Right ventricle myocardium inferior (tissue), 1 donor: Measurements from ENCODE around the gene ACY1. TPM values are rescaled to one million over a fixed set of nuclear protein-coding genes. Genes with fewer than 3 reads are reported as not detected.
"Not testable (repeated sequence)": the region's sequence is repeated elsewhere in the genome, so short reads cannot be mapped to it uniquely, and the experiment has no call there.

Experiments used
- ATAC-seq: fragments of 200-7000 bp; cut with Tn5 transposase; one replicate; pipeline ENCODE4 v1.9.1; 2020; ENCODE audit warnings: mild to moderate bottlenecking, moderate library complexity
- DNase-seq: peaks from one replicate; pipeline ENCODE4 v3.0.0; 2021; ENCODE audit errors: missing footprints
- intact Hi-C: fragments of 100-400 bp; cut with DNase I; formaldehyde crosslinking; loops from one replicate; pipeline ENCODE4 v1.11.0; 2022
- total RNA-seq: library from RNA; stranded (reverse); fragmentation: NEBNext Ultra II Directional; extraction: Animal tissue kit (Norgen Biotek cat#: 25700); gene quantifications from one replicate; pipeline ENCODE4 v1.2.1, GENCODE V29; 2021
- donor health status: DM: no; HTN: yes; CAD: no; lungs with severe emphysema.

Gene ACY1
- total RNA-seq, 1 donor from 2014 or later = 32.3 TPM

- intact Hi-C loops = no loop called here
- DNase-seq (no peak), ATAC-seq (no peak)
These were observed 47.5 kb downstream of the ACY1 start for GRCh38 chr3:52030714-52031310.

- intact Hi-C loops = no loop called here
- DNase-seq (no peak), ATAC-seq (no peak)
These were observed 48.6 kb downstream of the ACY1 start for GRCh38 chr3:52031896-52032295.

GRCh38 chr3:52032702-52033408, 49.5 kb downstream of the ACY1 start:
- no peak for ATAC-seq
- intact Hi-C loops = no loop called here
- no peak for DNase-seq

- ATAC-seq, DNase-seq, intact Hi-C loops: not testable (repeated sequence)
These were observed 50.4 kb downstream of the ACY1 start for GRCh38 chr3:52033748-52034147.

- intact Hi-C loops = no loop called here
- ATAC-seq (no peak), DNase-seq (no peak)
These were observed 50.9 kb downstream of the ACY1 start for GRCh38 chr3:52034212-52034611.

- intact Hi-C loops = no loop called here
- ATAC-seq (no peak), DNase-seq (no peak)
These were observed 51.3 kb downstream of the ACY1 start for GRCh38 chr3:52034651-52035050.

- intact Hi-C loops = no loop called here
- no peak for DNase-seq
- ATAC-seq = no peak
These were observed 52.9 kb downstream of the ACY1 start for GRCh38 chr3:52036222-52036694.

- intact Hi-C loops = no loop called here
- ATAC-seq = no peak
- no peak for DNase-seq
These were observed 53.5 kb downstream of the ACY1 start for GRCh38 chr3:52036829-52037228.

GRCh38 chr3:52037291-52037690, 54.0 kb downstream of the ACY1 start:
- no peak for DNase-seq
- intact Hi-C loops = no loop called here
- ATAC-seq = no peak

- intact Hi-C loops = no loop called here
- no peak for ATAC-seq
- no peak for DNase-seq
These were observed 54.9 kb downstream of the ACY1 start for GRCh38 chr3:52038227-52038626.

Other genes with a start within 250 kb of the ACY1 start
- not detected for gene IQCF6, start 204.3 kb upstream of the ACY1 start, total RNA-seq
- not detected for gene IQCF2, start 121.9 kb upstream of the ACY1 start, total RNA-seq
- gene IQCF5, start 107.9 kb upstream of the ACY1 start, total RNA-seq = not detected
- gene IQCF1, start 80.2 kb upstream of the ACY1 start, total RNA-seq = not detected
- gene RRP9, start 41.6 kb upstream of the ACY1 start, total RNA-seq = 7.7 TPM
- gene PARP3, start 41.2 kb upstream of the ACY1 start, total RNA-seq = 17.6 TPM
- 0.22 TPM for gene GPR62, start 28.2 kb upstream of the ACY1 start, total RNA-seq
- gene PCBP4, start 16.1 kb upstream of the ACY1 start, total RNA-seq = 79.8 TPM
- gene ABHD14B, start 9.5 kb upstream of the ACY1 start, total RNA-seq = 13.8 TPM
- gene ABHD14A, start 8.5 kb upstream of the ACY1 start, total RNA-seq = 31.5 TPM
- gene RPL29, start 12.4 kb downstream of the ACY1 start, total RNA-seq = 677 TPM
- 25.0 TPM for gene DUSP7, start 73.0 kb downstream of the ACY1 start, total RNA-seq
- gene POC1A, start 170.9 kb downstream of the ACY1 start, total RNA-seq = 1.7 TPM
- 186 TPM for gene ALAS1, start 214.6 kb downstream of the ACY1 start, total RNA-seq
- gene TLR9, start 242.1 kb downstream of the ACY1 start, total RNA-seq = 0.38 TPM